Activated naive CD4-positive, alpha-beta T cell treated with anti-CD3 and anti-CD28 coated beads, Interleukin-2, amount 50 U/mL, for 16 hours (primary cell): ENCODE measurements around the gene PHLPP1.
"Not testable (repeated sequence)": the region's sequence is repeated elsewhere in the genome, so short reads cannot be mapped to it uniquely, and the experiment has no call there.

Experiments
- DNase-seq: peaks from one replicate; pipeline ENCODE4 v3.0.0-alpha.2; 2020

PHLPP1 gene

GRCh38 chr18:62715436-62715758 is at the start of gene PHLPP1:
PHLPP1 (plus strand) TSS chr18:62715541; CDS start chr18:62715684, 143 bp downstream.
- no peak for DNase-seq

GRCh38 chr18:62669225-62669624 is 46.1 kb upstream of the PHLPP1 start:
- DNase-seq: no peak

- no peak for DNase-seq
These were observed 44.8 kb upstream of the PHLPP1 start for GRCh38 chr18:62670573-62670972.

GRCh38 chr18:62672600-62672999 is 42.7 kb upstream of the PHLPP1 start:
- DNase-seq: no peak

GRCh38 chr18:62678847-62679485 is 36.4 kb upstream of the PHLPP1 start:
- no peak for DNase-seq

- no peak for DNase-seq
These were observed 33.0 kb upstream of the PHLPP1 start for GRCh38 chr18:62682371-62682770.

GRCh38 chr18:62683935-62684334 is 31.4 kb upstream of the PHLPP1 start:
- no peak for DNase-seq

- DNase-seq: no peak
These were observed 26.5 kb upstream of the PHLPP1 start for GRCh38 chr18:62688743-62689317.

GRCh38 chr18:62690236-62690815 is 25.0 kb upstream of the PHLPP1 start:
- DNase-seq: no peak

GRCh38 chr18:62693659-62694058 is 21.7 kb upstream of the PHLPP1 start:
- DNase-seq: no peak

GRCh38 chr18:62697636-62698035 is 17.7 kb upstream of the PHLPP1 start:
- DNase-seq: no peak

GRCh38 chr18:62702259-62702658 is 13.1 kb upstream of the PHLPP1 start:
- DNase-seq: no peak

- not testable (repeated sequence) for DNase-seq
These were observed 8.5 kb upstream of the PHLPP1 start for GRCh38 chr18:62706879-62707278.

GRCh38 chr18:62709908-62710307 is 5.4 kb upstream of the PHLPP1 start:
- not testable (repeated sequence) for DNase-seq

GRCh38 chr18:62710417-62710816 is 4.9 kb upstream of the PHLPP1 start:
- DNase-seq: no peak

- DNase-seq: no peak
These were observed 3.6 kb upstream of the PHLPP1 start for GRCh38 chr18:62711781-62712180.

- DNase-seq: no peak
These were observed 1.6 kb upstream of the PHLPP1 start for GRCh38 chr18:62713651-62714247.

- DNase-seq: peak; percentile 86
These were observed 488 bp upstream of the PHLPP1 start for GRCh38 chr18:62714671-62715435.

- peak; percentile 54 for DNase-seq
These were observed 646 bp downstream of the PHLPP1 start for GRCh38 chr18:62715759-62716615.

GRCh38 chr18:62716619-62717168 is 1.4 kb downstream of the PHLPP1 start:
- peak; percentile 30 for DNase-seq

- peak; percentile 34 for DNase-seq
These were observed 2.0 kb downstream of the PHLPP1 start for GRCh38 chr18:62717169-62717924.
